Measurements from ENCODE around the gene ZNF592.

Gene ZNF592

DNA sequence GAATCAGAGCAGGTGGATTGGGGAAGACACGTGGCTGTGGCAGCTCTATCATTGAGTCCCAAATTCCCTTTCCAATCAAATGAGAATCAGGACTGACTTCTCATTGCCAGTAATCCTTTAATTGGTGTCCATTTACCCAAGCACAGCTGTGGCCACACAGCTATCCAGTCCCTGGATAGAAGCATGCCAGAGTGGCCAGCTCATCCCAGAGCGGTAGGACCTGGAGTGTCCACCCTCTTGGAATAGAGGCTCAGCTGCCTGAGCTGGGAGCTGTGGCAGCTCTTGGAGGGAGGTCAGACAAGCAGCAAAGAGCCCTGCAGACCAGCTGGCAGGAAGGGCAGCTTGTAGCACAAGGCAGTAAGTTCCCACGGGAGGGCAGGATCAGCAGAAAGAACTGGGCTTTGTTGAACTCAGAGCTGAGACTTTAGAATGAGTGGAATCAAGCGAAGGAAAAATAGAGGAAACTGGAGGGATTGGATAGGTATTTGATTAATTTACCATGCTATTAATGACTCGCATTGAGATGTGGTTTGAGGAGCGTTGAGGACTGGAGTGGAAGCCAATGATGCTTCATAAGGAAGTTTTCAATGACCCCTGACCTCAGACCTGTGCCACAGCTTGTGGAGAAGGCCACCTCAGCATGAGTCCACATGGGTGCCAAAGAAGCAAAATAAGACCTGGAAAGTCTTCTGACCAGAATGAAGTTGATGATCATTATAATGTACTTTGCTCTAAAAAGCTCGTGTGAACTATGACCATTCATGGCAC, 61.9 kb downstream of the ZNF592 start:
- DNase-seq (ENCODE audit: low spot score): no peak

- DNase-seq (ENCODE audit: low spot score): no peak
Measured at GRCh38 chr15:84811151-84811550, 62.8 kb downstream of the ZNF592 start.

- no peak for DNase-seq (ENCODE audit: low spot score)
Measured at GRCh38 chr15:84811828-84812227, 63.4 kb downstream of the ZNF592 start.

- DNase-seq (ENCODE audit: low spot score): no peak
Measured at GRCh38 chr15:84812842-84813241, 64.5 kb downstream of the ZNF592 start.

DNA sequence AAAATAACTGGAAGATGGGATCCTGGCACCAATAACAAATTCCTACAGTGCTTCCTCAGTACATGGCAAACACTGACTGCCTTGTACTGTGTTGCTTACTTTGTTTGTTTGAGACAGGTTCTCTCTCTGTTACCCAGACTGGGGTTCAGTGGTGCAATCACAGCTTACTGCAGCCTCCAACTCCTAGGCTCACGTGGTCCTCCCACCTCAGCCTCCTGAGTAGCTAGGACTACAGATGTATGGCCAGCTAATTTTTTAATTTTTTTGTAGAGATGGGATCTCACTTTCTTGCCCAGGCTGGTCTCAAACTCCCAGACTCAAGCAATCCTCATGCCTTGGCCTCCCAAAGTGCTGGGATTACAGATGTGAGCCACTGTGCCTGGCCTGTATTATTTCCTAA, 65.0 kb downstream of the ZNF592 start:
- no peak for DNase-seq (ENCODE audit: low spot score)

GRCh38 chr15:84813931-84814330, 65.5 kb downstream of the ZNF592 start:
- no peak for DNase-seq (ENCODE audit: low spot score)

DNA sequence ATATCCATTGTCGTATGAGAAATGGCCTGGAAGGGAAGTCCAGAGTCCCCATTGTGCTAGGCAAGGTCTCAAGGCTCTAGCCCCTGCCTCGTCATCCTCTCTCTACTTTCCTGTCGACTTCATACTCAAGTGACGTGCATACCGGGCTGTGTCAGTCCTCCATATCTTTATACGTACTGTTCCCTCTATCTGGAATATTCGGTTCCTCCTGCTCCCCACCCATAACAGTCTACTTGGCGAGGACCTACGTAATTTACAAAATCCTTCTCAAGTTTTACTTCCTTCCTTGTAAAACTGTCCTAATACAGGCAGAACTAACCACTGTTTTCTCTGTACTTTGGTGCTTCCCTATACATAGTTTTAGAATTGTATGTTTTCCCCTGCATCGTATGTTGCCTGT, 66.5 kb downstream of the ZNF592 start:
- DNase-seq (ENCODE audit: low spot score): no peak

DNA sequence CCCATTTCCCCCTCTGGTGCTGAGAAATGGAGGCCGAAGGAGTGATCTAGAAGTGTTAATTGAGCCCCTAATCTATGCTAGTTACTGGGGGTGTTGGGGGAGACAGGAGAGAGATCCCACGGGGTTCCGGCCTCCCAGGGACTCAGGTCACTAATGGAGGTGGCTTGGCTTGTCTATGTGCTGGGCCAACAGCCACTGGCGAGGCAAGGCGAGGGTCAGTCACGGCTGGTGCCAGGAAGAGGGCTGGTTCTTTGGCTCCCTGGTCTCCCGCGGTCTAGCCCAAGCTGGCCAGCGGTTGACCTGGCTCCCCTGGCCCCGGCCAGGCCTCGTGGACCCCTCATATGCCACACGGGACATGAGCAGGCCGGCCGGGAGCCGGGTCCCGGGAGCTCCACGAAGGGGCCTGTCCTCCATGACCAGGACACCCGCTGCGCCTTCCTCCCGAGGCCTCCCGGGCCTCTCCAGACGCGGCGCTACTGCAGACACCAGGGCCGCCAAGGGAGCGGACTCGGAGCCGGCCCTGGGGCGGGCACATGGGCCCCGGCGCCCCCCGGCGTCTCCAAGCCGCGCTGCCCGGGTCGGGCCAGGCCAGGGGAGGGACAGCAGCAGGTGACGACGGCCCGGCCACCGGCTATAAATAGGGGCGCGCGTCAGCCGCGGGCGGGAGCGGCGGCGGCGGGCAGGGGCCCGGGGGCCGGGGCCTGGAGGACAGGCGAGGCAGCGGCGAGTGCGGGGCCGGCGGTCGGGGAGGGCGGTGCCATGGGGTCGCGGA, 68.5 kb downstream of the ZNF592 start, which contains the start of gene ALPK3:
ALPK3 (plus strand) TSS at position 663 of the 772 bp plus-strand sequence; CDS start at position 760, 97 bp downstream.
- no peak for DNase-seq (ENCODE audit: low spot score)

- no peak for DNase-seq (ENCODE audit: low spot score)
Measured at GRCh38 chr15:84817466-84818081, 69.2 kb downstream of the ZNF592 start.

DNA sequence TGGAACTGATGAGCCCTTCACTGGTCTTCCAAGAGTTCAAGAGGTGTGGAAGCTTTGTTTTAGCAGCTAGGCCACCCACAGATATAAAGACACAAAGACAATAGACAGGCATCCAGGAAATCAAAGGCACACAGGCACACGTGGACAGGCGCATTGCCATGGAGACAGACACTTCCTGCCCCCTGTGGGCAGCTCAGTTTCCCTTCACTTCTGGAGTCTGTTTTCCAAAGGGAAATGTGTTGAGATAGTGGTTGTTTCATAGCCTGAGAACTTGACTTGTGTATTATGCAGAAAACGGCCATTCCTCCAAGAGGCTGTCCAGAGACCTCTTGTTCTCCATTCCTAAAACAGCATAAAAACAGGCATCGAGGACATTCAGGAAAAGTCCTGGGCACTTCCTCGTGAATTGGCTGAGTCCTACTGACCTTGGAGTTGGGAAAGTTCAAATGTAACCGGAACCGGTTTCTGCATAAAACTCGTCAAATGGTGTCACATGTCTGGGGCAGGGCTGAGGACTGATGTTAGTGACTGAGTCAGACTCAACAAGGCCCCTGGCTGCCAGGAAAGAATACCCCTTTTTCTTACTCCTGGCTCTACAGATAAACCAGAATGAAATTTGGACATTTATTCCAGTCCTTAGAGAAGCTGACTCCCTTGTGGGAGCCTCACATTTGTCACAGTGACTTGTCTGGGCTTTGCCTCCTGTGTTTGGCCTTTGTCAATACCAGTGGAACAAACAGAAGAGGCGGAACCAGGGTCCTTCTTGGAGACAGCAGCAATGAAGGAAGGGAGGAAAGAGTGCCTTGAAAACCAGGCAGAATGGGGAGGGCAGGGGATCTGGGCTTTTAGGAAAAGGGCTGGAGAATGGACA, 70.1 kb downstream of the ZNF592 start:
- DNase-seq (ENCODE audit: low spot score): no peak

GRCh38 chr15:84819291-84819768, 70.9 kb downstream of the ZNF592 start:
- DNase-seq (ENCODE audit: low spot score): no peak

- DNase-seq (ENCODE audit: low spot score): no peak
Measured at GRCh38 chr15:84819791-84820190, 71.4 kb downstream of the ZNF592 start.

DNA sequence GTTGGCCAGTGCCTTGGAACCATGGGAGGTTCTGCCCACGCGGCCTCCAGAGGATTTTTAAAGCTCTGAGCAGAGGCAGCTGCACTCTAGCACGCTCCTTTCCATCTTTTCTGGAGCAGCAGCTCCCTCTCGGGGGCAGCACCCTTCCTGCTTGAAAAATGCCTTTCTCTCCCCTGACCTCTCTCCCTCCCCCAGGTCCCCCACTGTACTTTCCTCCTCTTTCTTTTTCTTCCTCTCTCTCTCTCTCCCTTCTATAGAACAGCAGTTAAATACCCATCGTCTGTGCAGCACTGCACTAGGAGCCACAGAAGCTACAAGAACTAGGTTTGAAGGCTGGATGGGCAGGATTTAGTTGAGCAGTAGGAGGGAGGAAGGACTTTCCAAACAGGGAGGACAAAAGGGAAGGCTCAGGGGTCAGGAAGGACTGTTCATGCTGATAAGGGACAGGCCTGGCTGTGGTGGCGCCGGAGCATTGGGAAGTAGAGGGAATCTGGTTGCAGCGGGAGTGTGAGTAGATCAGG, 73.2 kb downstream of the ZNF592 start:
- no peak for DNase-seq (ENCODE audit: low spot score)

DNA sequence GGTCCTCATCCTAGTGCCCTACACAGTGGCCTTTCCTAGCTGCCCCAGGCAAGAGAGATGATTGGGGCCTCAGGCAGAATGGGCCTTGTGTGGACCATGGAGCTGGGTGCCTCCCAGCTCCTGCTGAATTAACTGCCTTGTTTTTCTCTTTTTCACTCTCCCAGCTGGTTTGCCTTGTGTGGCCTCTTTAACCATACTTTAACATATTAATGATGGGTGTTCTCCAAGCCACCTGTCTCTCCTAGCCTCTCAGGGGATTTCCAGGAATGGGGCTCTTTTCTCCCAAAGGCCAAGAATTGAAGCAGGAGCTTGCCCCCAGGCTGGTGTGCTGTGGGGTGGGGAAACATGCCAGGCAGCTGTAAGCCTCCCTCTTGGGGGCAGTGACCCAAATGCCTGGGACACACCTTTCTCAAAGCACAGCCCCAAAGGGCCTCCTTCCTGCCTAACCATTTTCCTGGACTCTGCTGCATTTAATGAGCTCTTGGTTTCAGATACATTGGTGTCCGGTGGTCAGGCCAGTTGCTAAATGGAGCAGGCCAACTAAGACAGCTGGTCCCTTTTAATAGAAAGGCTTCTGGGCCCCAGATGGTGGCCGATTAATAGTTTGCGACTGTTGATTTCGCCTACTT, 74.4 kb downstream of the ZNF592 start:
- no peak for DNase-seq (ENCODE audit: low spot score)

- DNase-seq (ENCODE audit: low spot score): no peak
Measured at GRCh38 chr15:84823282-84823878, 75.0 kb downstream of the ZNF592 start.

DNA sequence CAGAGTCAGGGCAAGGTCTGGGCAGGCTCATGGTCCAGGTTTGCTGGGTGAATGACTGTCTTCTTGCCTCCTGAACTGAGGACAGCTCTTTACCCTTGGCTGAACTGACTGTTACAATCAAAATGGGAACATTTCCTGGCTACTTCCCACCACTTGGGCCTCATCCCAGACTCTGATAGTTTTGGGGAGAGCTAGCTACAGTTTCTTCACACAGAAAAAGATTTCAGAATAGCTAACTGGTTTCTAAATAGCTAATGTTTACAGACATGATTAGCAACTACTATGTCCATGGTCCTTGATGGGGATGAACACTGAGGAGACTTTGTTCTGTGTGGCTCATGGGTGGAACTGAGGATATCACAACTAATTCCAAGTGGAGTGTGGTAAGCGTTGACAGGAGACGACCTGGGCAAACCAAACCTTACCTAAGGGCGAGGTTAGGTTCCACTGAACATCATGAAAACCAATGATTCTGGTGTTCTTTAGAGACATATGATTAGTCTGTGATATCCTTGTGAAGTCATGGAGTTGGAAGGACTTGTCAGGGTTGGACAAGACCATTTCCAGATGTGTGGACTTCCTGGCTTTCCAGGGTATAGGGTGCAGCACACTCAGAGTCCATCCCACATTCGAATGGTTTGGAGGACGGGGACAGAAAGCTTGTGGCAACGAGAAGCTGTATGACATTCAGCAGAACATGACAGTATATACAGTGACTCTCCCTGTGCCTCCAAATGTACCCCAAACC, 76.0 kb downstream of the ZNF592 start:
- no peak for DNase-seq (ENCODE audit: low spot score)

- no peak for DNase-seq (ENCODE audit: low spot score)
Measured at GRCh38 chr15:84826369-84826823, 78.0 kb downstream of the ZNF592 start.

DNA sequence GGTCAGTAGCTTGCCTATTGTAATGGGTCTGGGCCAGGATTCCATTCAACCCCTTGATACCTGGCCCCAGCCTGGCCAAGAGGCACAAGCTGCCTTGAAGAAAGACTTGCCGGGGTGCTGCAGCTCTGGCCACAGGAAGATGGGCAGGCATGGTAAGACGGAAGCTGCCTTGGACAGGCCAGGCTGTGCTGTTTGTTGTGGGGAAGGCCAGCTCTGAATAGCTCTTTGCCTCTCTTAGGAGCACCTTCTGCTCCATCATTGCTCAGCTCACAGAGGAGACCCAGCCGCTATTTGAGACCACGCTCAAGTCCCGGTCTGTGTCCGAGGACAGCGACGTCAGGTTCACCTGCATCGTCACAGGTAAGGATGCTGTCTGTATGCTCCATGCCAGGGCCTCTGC, 78.9 kb downstream of the ZNF592 start:
- DNase-seq (ENCODE audit: low spot score): no peak

GRCh38 chr15:84828086-84828908, 79.9 kb downstream of the ZNF592 start:
- no peak for DNase-seq (ENCODE audit: low spot score)
